Mammary epithelial cell (primary cell): ENCODE data around the gene BOD1L2.

Experiments used
- EZH2 ChIP-seq: IDR thresholded peaks from 2 replicates; pipeline ENCODE4 v1.6.1; 2012; ENCODE audit warnings: low read length, inconsistent platforms, borderline replicate concordance
- TF ChIP-seq, protein P1 (sequence below), 2 donors: IDR thresholded peaks in 1 of 2; conservative IDR thresholded peaks in 1 of 2; 2 replicates each; pipeline ENCODE4 v1.5.1; 2011 to 2012; ENCODE audit warnings: inconsistent platforms in 2 of 2, low read length in 2 of 2, mild to moderate bottlenecking in 2 of 2, control low read depth in 1 of 2, low read depth in 1 of 2; ENCODE audit not compliant: insufficient read depth in 1 of 2; ENCODE audit errors: extremely low read depth in 1 of 2

DNA sequence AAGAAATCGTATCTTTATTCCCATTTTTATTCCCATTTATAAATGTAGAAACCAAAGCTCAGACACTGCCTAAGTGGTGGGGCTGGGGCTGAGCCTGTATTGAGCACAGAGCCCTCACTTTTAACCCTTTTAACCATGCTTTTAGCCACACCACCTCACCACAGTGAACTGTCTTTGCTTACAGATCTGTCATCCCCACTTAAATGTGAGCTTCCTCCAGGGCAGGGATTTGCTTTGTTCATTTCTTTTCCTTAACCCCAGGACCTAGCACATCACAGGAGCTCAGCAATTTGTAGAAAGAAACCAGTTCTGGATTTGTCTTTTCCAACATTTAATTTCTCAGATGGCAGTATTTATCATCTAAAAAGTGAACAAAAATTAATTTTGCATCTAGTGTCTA, 2.2 kb downstream of the BOD1L2 start:
- TF ChIP-seq, protein P1, sequence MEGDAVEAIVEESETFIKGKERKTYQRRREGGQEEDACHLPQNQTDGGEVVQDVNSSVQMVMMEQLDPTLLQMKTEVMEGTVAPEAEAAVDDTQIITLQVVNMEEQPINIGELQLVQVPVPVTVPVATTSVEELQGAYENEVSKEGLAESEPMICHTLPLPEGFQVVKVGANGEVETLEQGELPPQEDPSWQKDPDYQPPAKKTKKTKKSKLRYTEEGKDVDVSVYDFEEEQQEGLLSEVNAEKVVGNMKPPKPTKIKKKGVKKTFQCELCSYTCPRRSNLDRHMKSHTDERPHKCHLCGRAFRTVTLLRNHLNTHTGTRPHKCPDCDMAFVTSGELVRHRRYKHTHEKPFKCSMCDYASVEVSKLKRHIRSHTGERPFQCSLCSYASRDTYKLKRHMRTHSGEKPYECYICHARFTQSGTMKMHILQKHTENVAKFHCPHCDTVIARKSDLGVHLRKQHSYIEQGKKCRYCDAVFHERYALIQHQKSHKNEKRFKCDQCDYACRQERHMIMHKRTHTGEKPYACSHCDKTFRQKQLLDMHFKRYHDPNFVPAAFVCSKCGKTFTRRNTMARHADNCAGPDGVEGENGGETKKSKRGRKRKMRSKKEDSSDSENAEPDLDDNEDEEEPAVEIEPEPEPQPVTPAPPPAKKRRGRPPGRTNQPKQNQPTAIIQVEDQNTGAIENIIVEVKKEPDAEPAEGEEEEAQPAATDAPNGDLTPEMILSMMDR (conservative IDR thresholded peaks at IDR 0.05 in 1 of 2, IDR thresholded peaks at IDR 0.05 in 1 of 2; ENCODE audit: extremely low read depth in 1 of 2, insufficient read depth in 1 of 2, low read depth in 1 of 2, low read length in 2 of 2), result no peak
- no peak for TF ChIP-seq EZH2
